H1 (cell line): Measurements from ENCODE around the gene UPK3B. TPM values are rescaled to one million over a fixed set of nuclear protein-coding genes. Genes with fewer than 3 reads are reported as not detected.
"Not testable (repeated sequence)": the region's sequence is repeated elsewhere in the genome, so short reads cannot be mapped to it uniquely, and the experiment has no call there.

ENCODE experiments used
- CTCF ChIA-PET: fragments of 300-600 bp; sonication (Branson Sonifier 250); formaldehyde crosslinking; loops from one replicate; lab custom pipeline; 2021; ENCODE audit not compliant: partially characterized antibody; lab: Charles Lee
- POLR2A ChIA-PET: fragments of 300-600 bp; sonication (Branson Sonifier 250); formaldehyde crosslinking; loops from one replicate; lab custom pipeline; 2021; ENCODE audit warnings: inconsistent platforms; ENCODE audit not compliant: partially characterized antibody; lab: Charles Lee
- DNase-seq, 2 experiments: peaks; one replicate each; pipeline versions ENCODE4 v3.0.0 to v3.0.0-alpha.2; 2010 to 2022; ENCODE audit warnings: low spot score in 2 of 2, low read depth in 1 of 2, mixed read lengths in 1 of 2
- FAIRE-seq: peaks from 2 replicates; lab custom pipeline; 2011; peaks lifted over from hg19 to GRCh38; lab: Jason Lieb, UNC
- H2AFZ ChIP-seq: 2 replicates; pipeline ENCODE4 v1.8.1; 2012; ENCODE audit warnings: low read length, inconsistent platforms
- H2AK5ac ChIP-seq: 2 replicates; pipeline ENCODE4 v1.6.1; 2013; ENCODE audit warnings: low read depth, low read length
- H2BK120ac ChIP-seq: replicated peaks from 2 replicates; pipeline ENCODE3; 2013; ENCODE audit warnings: low read depth, low read length, inconsistent platforms
- H2BK12ac ChIP-seq: 2 replicates; pipeline ENCODE4 v1.6.1; 2013; ENCODE audit warnings: low read depth, low read length
- H2BK15ac ChIP-seq: 2 replicates; pipeline ENCODE4 v1.6.1; 2013; ENCODE audit warnings: low read length
- H2BK20ac ChIP-seq: 2 replicates; pipeline ENCODE4 v1.6.1; 2013; ENCODE audit warnings: low read length
- H2BK5ac ChIP-seq: 2 replicates; pipeline ENCODE4 v1.6.1; 2013; ENCODE audit warnings: low read depth, low read length
- H3K14ac ChIP-seq: 2 replicates; pipeline ENCODE4 v1.6.1; 2013; ENCODE audit warnings: inconsistent platforms; ENCODE audit not compliant: insufficient read length
- H3K18ac ChIP-seq: 2 replicates; pipeline ENCODE4 v1.6.1; 2013; ENCODE audit warnings: low read length; ENCODE audit errors: extremely low read depth
- H3K23ac ChIP-seq: 2 replicates; pipeline ENCODE4 v1.6.1; 2013; ENCODE audit warnings: inconsistent platforms; ENCODE audit not compliant: insufficient read length
- H3K23me2 ChIP-seq: 2 replicates; pipeline ENCODE4 v1.6.1; 2013; ENCODE audit warnings: low read depth, low read length
- H3K27ac ChIP-seq: 2 replicates; pipeline ENCODE4 v1.6.1; 2011; ENCODE audit warnings: low read depth, low read length, inconsistent platforms
- H3K27me3 ChIP-seq, 4 experiments: replicated peaks in 1 of 4; 1 replicate in 1 of 4; 2 replicates in 3 of 4; pipeline versions ENCODE4 v1.6.1 to v1.8.1; 2011 to 2013; ENCODE audit warnings: low read length in 3 of 4, mild to moderate bottlenecking in 3 of 4, inconsistent platforms in 2 of 4, mixed read lengths in 2 of 4, moderate library complexity in 1 of 4; ENCODE audit not compliant: control insufficient read depth in 3 of 4, insufficient read depth in 3 of 4; ENCODE audit errors: extremely low read depth in 1 of 4
- H3K36me3 ChIP-seq, 4 experiments: 2 replicates each; pipeline versions ENCODE4 v1.6.1 to v1.8.1; 2011 to 2013; ENCODE audit warnings: mild to moderate bottlenecking in 4 of 4, low read length in 3 of 4, moderate library complexity in 2 of 4, control low read depth in 1 of 4, inconsistent platforms in 1 of 4; ENCODE audit not compliant: insufficient read depth in 4 of 4, control insufficient read depth in 2 of 4
- H3K4ac ChIP-seq: replicated peaks from 2 replicates; pipeline ENCODE3; 2013; ENCODE audit warnings: low read length, low read depth, mixed read lengths, inconsistent platforms; ENCODE audit not compliant: insufficient read length
- H3K4me1 ChIP-seq, 4 experiments: replicated peaks in 1 of 4; 1 replicate in 1 of 4; 2 replicates in 3 of 4; pipeline versions ENCODE4 v1.6.1 to v1.8.1; 2011 to 2013; ENCODE audit warnings: low read length in 3 of 4, inconsistent platforms in 2 of 4, mixed read lengths in 1 of 4; ENCODE audit not compliant: insufficient read depth in 4 of 4, control insufficient read depth in 3 of 4
- H3K4me2 ChIP-seq, 2 experiments: 2 replicates each; pipeline versions ENCODE4 v1.6.1 to v1.8.1; 2011 to 2013; ENCODE audit warnings: low read depth in 2 of 2, low read length in 2 of 2, control low read depth in 1 of 2, inconsistent platforms in 1 of 2, mild to moderate bottlenecking in 1 of 2; ENCODE audit not compliant: insufficient read depth in 1 of 2
- H3K4me3 ChIP-seq, 4 experiments: fragments of 200-600, 300-600 bp in 1 of 4; sonication (generic), shearing (Covaris generic), sonication (Bioruptor Twin) in 1 of 4; 2 replicates each; pipeline versions ENCODE4 v1.5.1 to v1.8.1; 2011 to 2016; ENCODE audit warnings: low read length in 4 of 4, low read depth in 3 of 4, control low read depth in 2 of 4, inconsistent platforms in 2 of 4, mild to moderate bottlenecking in 2 of 4, mixed read lengths in 1 of 4, moderate library complexity in 1 of 4; ENCODE audit not compliant: insufficient read depth in 2 of 4; ENCODE audit errors: extremely low read depth in 1 of 4
- H3K56ac ChIP-seq: replicated peaks from 2 replicates; pipeline ENCODE3; 2013; ENCODE audit warnings: low read depth, mild to moderate bottlenecking, mixed read lengths, low read length, inconsistent platforms; ENCODE audit not compliant: insufficient read length
- H3K79me1 ChIP-seq: 2 replicates; pipeline ENCODE4 v1.6.1; 2013; ENCODE audit warnings: low read depth, low read length, control low read depth
- H3K79me2 ChIP-seq, 2 experiments: 2 replicates each; pipeline versions ENCODE4 v1.6.1 to v1.8.1; 2012 to 2013; ENCODE audit warnings: low read length in 2 of 2, mild to moderate bottlenecking in 2 of 2, inconsistent platforms in 1 of 2; ENCODE audit not compliant: insufficient read depth in 2 of 2, control insufficient read depth in 1 of 2
- H3K9ac ChIP-seq, 4 experiments: replicated peaks in 1 of 4; 1 replicate in 1 of 4; 2 replicates in 3 of 4; pipeline versions ENCODE4 v1.6.1 to v1.8.1; 2011 to 2013; ENCODE audit warnings: low read depth in 3 of 4, low read length in 3 of 4, control low read depth in 2 of 4, mild to moderate bottlenecking in 2 of 4, moderate library complexity in 2 of 4, inconsistent platforms in 1 of 4; ENCODE audit errors: extremely low read depth in 1 of 4
- H3K9me3 ChIP-seq, 2 experiments: 2 replicates each; pipeline versions ENCODE4 v1.6.1 to v1.8.1; 2012 to 2013; ENCODE audit warnings: mild to moderate bottlenecking in 2 of 2, moderate library complexity in 2 of 2, control low read depth in 1 of 2, inconsistent platforms in 1 of 2, low read depth in 1 of 2, low read length in 1 of 2, mixed read lengths in 1 of 2; ENCODE audit not compliant: insufficient read depth in 2 of 2
- H4K20me1 ChIP-seq, 2 experiments: replicated peaks in 1 of 2; 2 replicates each; pipeline versions ENCODE3 to v1.8.1; 2011 to 2013; ENCODE audit warnings: inconsistent platforms in 2 of 2, low read length in 2 of 2, mild to moderate bottlenecking in 1 of 2; ENCODE audit not compliant: insufficient read depth in 2 of 2, control insufficient read depth in 1 of 2
- H4K5ac ChIP-seq: 2 replicates; pipeline ENCODE4 v1.6.1; 2013; ENCODE audit warnings: low read length, low read depth, mixed read lengths, inconsistent platforms; ENCODE audit not compliant: insufficient read length
- H4K8ac ChIP-seq: 2 replicates; pipeline ENCODE4 v1.8.0; 2013; ENCODE audit warnings: mild to moderate bottlenecking, moderate library complexity, low read length, inconsistent platforms; ENCODE audit not compliant: insufficient read depth; ENCODE audit errors: extremely low read depth
- H4K91ac ChIP-seq: replicated peaks from 2 replicates; pipeline ENCODE3; 2013; ENCODE audit warnings: low read length, mixed read lengths, inconsistent platforms; ENCODE audit not compliant: insufficient read length
- WGBS, 2 experiments: shearing (Covaris generic) in 1 of 2; methylation state at CpG; one replicate each; pipeline versions ENCODE4 v1.1.6 to v1.1.7; 2013 to 2015; ENCODE audit warnings: low lambda C conversion rate in 2 of 2, mixed read lengths in 2 of 2, inconsistent platforms in 1 of 2, low coverage in 1 of 2, missing lambda C conversion rate in 1 of 2; ENCODE audit not compliant: insufficient replicate concordance in 2 of 2, insufficient coverage in 1 of 2, insufficient read length in 1 of 2; ENCODE audit errors: extremely low coverage in 1 of 2, missing lambda C conversion rate in 1 of 2; 5-methylcytosine and 5-hydroxymethylcytosine counted together
- polyA plus RNA-seq, 7 experiments: library from polyadenylated mRNA; depleted of rRNA in 3 of 7; stranded (reverse) in 5 of 7; unstranded in 2 of 7; fragments of >200 nt in 5 of 7; fragments of 200-250 nt in 2 of 7; gene quantifications; 1 replicate in 5 of 7; 2 replicates in 1 of 7; 4 replicates in 1 of 7; pipeline versions ENCODE4 v1.2.1 to v1.2.3, GENCODE V29; 2011 to 2013; ENCODE audit warnings: missing spikeins in 2 of 7, mixed read lengths in 2 of 7
- total RNA-seq: library from RNA; stranded (reverse); fragmentation: NEBNext Ultra II Directional; extraction: Animal tissue kit (Norgen Biotek cat#: 25700); gene quantifications from 2 replicates; pipeline ENCODE4 v1.2.1, GENCODE V29; 2021

Gene UPK3B
- total and polyA plus RNA-seq, 2 of the 8 experiments (the other 6 are each of a cell fraction or from before 2014, with no cell fraction given) = 5.9 to 20.6 TPM

GRCh38 chr7:76551992-76552391 is 41.6 kb downstream of the UPK3B start:
- H2AFZ ChIP-seq, H3K23me2 ChIP-seq, H3K4me1 ChIP-seq, H3K9me3 ChIP-seq, H4K91ac ChIP-seq, H3K79me1 ChIP-seq, H2BK20ac ChIP-seq, H3K4me3 ChIP-seq, H2BK12ac ChIP-seq, H3K36me3 ChIP-seq, H4K20me1 ChIP-seq, H3K56ac ChIP-seq, H3K4me2 ChIP-seq, H3K27ac ChIP-seq, H3K4ac ChIP-seq, H2BK15ac ChIP-seq, H2AK5ac ChIP-seq, H2BK120ac ChIP-seq, H3K9ac ChIP-seq, H3K14ac ChIP-seq, CTCF ChIA-PET, H3K27me3 ChIP-seq, H3K23ac ChIP-seq, H2BK5ac ChIP-seq, POLR2A ChIA-PET, H4K8ac ChIP-seq, H4K5ac ChIP-seq, FAIRE-seq, DNase-seq, H3K18ac ChIP-seq: not testable (repeated sequence)
- peaks cover 0 to 11% of the 10 kb centered on the region in 2 experiments; a peak in 2 of 4 replicates for H3K79me2 ChIP-seq
- 90% methylated on average over 6 of the region's 6 CpGs; no CpG with 5 or more reads in 1 of the 2 experiments for WGBS, 2 experiments

GRCh38 chr7:76559685-76560084 is 49.3 kb downstream of the UPK3B start:
- H2BK15ac ChIP-seq, H2BK5ac ChIP-seq, H2BK20ac ChIP-seq, H3K18ac ChIP-seq, H3K27me3 ChIP-seq, H3K79me1 ChIP-seq, H3K36me3 ChIP-seq, FAIRE-seq, H2AFZ ChIP-seq, DNase-seq, H4K20me1 ChIP-seq, H3K9ac ChIP-seq, H2BK120ac ChIP-seq, H3K79me2 ChIP-seq, H3K23ac ChIP-seq, H2BK12ac ChIP-seq, H3K4ac ChIP-seq, H3K56ac ChIP-seq, H3K9me3 ChIP-seq, H4K8ac ChIP-seq, H3K4me3 ChIP-seq, H3K4me2 ChIP-seq, CTCF ChIA-PET, H4K91ac ChIP-seq, H3K14ac ChIP-seq, H3K4me1 ChIP-seq, H3K27ac ChIP-seq, POLR2A ChIA-PET, H2AK5ac ChIP-seq, H3K23me2 ChIP-seq, H4K5ac ChIP-seq: not testable (repeated sequence)
- WGBS, 2 experiments = 72% methylated on average over 4 of the region's 6 CpGs; no CpG with 5 or more reads in 1 of the 2 experiments
